Measurements from ENCODE around the gene NFAM1. TPM values are rescaled to one million over a fixed set of nuclear protein-coding genes. Genes with fewer than 3 reads are reported as not detected.

The NFAM1 gene
- total and polyA plus RNA-seq, 7 donors = 0.08 to 1.1 (median 0.30) TPM

DNA sequence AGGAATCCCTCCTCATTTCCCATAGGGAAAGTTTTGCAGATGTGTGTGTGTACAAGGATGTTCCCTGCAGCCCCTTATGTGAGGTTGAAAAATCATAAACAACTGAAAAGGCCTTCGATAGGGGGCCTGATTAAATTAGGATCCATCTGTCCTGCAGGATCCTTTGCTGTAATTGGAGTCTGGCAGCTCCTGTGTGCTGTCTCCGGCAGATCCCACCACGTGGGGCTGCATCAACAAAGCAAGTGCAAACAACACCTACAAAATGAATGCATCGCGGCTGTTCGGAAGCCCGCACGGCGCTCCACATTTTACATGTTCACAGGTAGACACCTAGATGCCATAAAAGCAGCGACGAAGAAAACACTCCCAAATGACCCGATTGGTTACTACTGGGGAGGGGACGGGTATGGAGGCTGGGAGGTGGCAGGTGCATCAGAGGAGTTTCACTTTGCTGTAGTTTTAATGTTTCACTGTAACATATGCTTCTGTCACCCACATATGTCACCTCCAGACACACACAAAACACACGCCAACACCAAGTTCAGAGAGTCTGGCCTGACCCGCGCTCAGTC is 52.2 kb downstream of the NFAM1 start:
- WGBS, 3 donors = 85 to 90% (median 87%) methylated on average over 16 of the region's 16 CpGs
- Histone ChIP-seq H3K27ac (no peak overlapping the region), H3K36me3 (ENCODE audit: insufficient read depth in 1 of 2, low read depth in 1 of 2) (no peaks in the 10 kb centered on the region), H3K27me3 (ENCODE audit: insufficient read depth in 3 of 3, low read length in 2 of 3) (peaks cover 0 to 4% (median 2%) of the 10 kb centered on the region in 3 donors), H3K4me3 (no peak overlapping the region), H3K9me3 (no peaks in the 10 kb centered on the region), H3K4me1 (no peaks in the 10 kb centered on the region)
- no peak for TF ChIP-seq CTCF (IDR thresholded peaks at IDR 0.05)
- ATAC-seq = no peak
- DNase-seq = no peak
- intact Hi-C loops (cut with DNase I) = no loop called here

DNA sequence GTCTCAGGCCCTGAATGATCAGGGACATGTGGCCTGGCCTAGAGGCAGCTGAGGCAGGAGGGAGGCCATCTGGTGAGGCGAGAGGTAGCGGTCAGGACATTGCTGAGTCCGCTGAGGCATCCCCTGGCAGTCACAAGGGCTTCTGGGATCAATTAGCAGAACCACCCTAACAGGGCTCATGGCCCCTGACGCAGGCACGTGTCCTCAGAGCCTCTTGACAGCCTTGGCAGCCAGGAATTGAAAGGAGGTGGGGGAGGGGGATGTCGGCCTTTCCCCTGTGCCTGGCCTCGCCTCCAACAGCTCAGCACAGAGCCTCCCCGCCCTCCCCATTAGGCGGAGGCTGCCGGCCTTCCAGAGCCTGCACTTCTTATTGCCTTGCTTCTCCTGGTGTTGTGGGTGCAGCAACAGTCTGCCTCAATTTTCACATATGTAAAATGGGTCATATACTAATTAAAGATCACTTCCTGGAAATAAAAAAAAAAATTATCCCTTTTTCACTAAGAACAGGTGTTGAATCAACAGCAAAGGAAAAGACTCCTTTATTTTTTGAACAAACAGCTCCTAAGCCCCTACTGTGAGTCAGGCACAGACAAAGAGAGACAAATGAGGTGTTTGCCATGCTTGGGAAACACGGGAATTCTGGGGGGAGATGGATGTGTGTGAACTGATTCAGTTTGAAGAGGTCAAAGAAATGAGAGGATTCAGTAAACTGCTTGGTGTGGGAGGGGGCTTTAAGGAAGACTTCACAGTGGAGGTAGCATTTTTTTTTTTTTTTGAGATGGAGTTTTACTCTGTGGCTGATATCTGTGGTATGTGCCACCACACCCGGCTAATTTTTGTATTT is 55.3 kb downstream of the NFAM1 start:
- H3K4me3 ChIP-seq = no peak overlapping the region
- DNase-seq = peak; percentile 83 to 86
- TF ChIP-seq CTCF (IDR thresholded peaks at IDR 0.05) = no peak
- H3K36me3 ChIP-seq (ENCODE audit: insufficient read depth in 1 of 2, low read depth in 1 of 2) = no peaks in the 10 kb centered on the region
- no peaks in the 10 kb centered on the region for H3K9me3 ChIP-seq
- H3K27me3 ChIP-seq (ENCODE audit: insufficient read depth in 3 of 3, low read length in 2 of 3) = peaks cover 0 to 4% (median 2%) of the 10 kb centered on the region in 3 donors
- H3K4me1 ChIP-seq = no peaks in the 10 kb centered on the region
- peak overlapping the region; percentile 16 for H3K27ac ChIP-seq
- WGBS, 3 donors = 28 to 51% (median 38%) methylated on average over 12 of the region's 12 CpGs
- intact Hi-C loops (cut with DNase I) = no loop called here
- peak; percentile 42 to 75 (median 64) for ATAC-seq

DNA sequence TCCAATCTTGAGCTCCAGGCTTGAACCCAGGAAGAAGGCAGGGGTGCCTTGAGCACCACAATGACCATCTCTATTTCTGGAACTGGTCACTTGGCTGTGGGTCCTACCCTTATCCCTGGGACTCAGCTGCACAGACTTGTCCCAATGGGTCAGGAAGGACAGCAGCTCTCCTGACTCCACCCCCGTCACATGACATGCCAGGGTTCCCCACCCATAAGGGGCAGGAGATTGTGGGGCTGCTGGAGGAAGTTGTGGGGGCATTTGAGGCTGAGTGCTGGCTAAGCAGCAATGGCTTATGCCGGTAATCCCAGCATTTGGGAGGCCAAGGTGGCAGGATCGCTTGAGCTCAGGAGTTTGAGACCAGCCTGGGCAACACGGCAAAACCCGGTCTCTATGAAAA is 56.2 kb downstream of the NFAM1 start:
- TF ChIP-seq CTCF (IDR thresholded peaks at IDR 0.05) = no peak
- 65 to 69% (median 66%) methylated on average over 5 of the region's 5 CpGs for WGBS, 3 donors
- H3K9me3 ChIP-seq = no peaks in the 10 kb centered on the region
- H3K4me3 ChIP-seq = no peak overlapping the region
- intact Hi-C loops (cut with DNase I) = no loop called here
- no peaks in the 10 kb centered on the region for H3K4me1 ChIP-seq
- H3K27ac ChIP-seq = no peak overlapping the region
- peak in 1 of 4 donors; percentile 36 for ATAC-seq
- peak in 1 of 2 donors; percentile 36 for DNase-seq
- peaks cover 0 to 4% (median 2%) of the 10 kb centered on the region in 3 donors for H3K27me3 ChIP-seq (ENCODE audit: insufficient read depth in 3 of 3, low read length in 2 of 3)
- H3K36me3 ChIP-seq (ENCODE audit: insufficient read depth in 1 of 2, low read depth in 1 of 2) = no peaks in the 10 kb centered on the region

DNA sequence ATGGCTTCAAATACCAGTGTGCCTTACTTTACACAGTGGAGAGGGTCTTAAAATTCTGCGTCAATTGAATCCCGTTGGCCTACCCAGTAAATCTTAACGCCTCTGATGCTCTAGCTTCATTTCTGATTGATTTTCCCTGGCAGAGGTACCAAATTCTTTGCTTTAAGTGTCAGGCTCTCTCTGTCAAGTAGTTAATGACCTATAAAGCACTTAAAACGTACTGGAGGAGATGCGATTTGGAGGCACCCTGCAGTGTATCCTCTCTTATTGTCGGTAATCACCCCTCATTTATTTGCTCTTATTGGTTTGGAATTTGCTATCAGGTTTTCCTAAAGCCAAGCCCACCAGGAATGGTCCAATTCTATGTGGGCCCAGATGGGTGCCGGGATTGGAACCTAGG is 59.2 kb downstream of the NFAM1 start:
- peaks cover 12% of the 10 kb centered on the region for H3K4me1 ChIP-seq
- H3K4me3 ChIP-seq = no peak overlapping the region
- no peaks in the 10 kb centered on the region for H3K9me3 ChIP-seq
- H3K27ac ChIP-seq = no peak overlapping the region
- ATAC-seq (no peak), DNase-seq (no peak)
- intact Hi-C loops (cut with DNase I) = no loop called here
- peaks cover 0 to 13% (median 6%) of the 10 kb centered on the region in 3 donors for H3K27me3 ChIP-seq (ENCODE audit: insufficient read depth in 3 of 3, low read length in 2 of 3)
- no peaks in the 10 kb centered on the region for H3K36me3 ChIP-seq (ENCODE audit: insufficient read depth in 1 of 2, low read depth in 1 of 2)
- 74 to 83% (median 78%) methylated on average over 7 of the region's 7 CpGs for WGBS, 3 donors
- TF ChIP-seq CTCF (IDR thresholded peaks at IDR 0.05) = no peak
